SK-N-SH (cell line): ENCODE results near the gene RAB7B. TPM values are rescaled to one million over a fixed set of nuclear protein-coding genes. Genes with fewer than 3 reads are reported as not detected.

Experiments used
- CTCF ChIA-PET: fragments of 300-600, 350-600 bp; formaldehyde crosslinking; extraction: SDS; loops from one replicate; lab custom pipeline; 2021; lab: Yijun Ruan, JAX
- POLR2A ChIA-PET: fragments of 350-600 bp; sonication (Branson Sonifier 250); formaldehyde crosslinking; extraction: SDS; loops from one replicate; lab custom pipeline; 2020; ENCODE audit warnings: antibody characterized with exemption, inconsistent platforms; lab: Yijun Ruan, JAX
- DNase-seq: peaks from one replicate; pipeline ENCODE4 v3.0.0; 2012
- H2AFZ ChIP-seq: fragments of 200-600 bp; sonication (generic); 2 replicates; pipeline ENCODE4 v1.8.1; 2016; ENCODE audit warnings: antibody characterized with exemption, mild to moderate bottlenecking, low read depth
- H3F3A ChIP-seq: fragments of 200-600 bp; sonication (generic); replicated peaks from 2 replicates; pipeline ENCODE3; 2016; ENCODE audit warnings: antibody characterized with exemption, mild to moderate bottlenecking; ENCODE audit not compliant: insufficient read depth
- H3K27ac ChIP-seq, 2 experiments: fragments of 200-500 bp in 1 of 2; fragments of 200-600 bp in 1 of 2; sonication (Bioruptor generic) in 1 of 2; sonication (generic), shearing (Covaris generic) in 1 of 2; 2 replicates each; pipeline versions ENCODE4 v1.5.1 to v1.6.1; 2014 to 2016; ENCODE audit warnings: low read depth in 2 of 2, inconsistent platforms in 1 of 2, low read length in 1 of 2, mild to moderate bottlenecking in 1 of 2, mixed read lengths in 1 of 2
- H3K27me3 ChIP-seq: fragments of 200-600 bp; sonication (generic), shearing (Covaris generic); 2 replicates; pipeline ENCODE4 v1.6.1; 2016; ENCODE audit warnings: mixed run types; ENCODE audit not compliant: insufficient read depth
- H3K36me3 ChIP-seq, 2 experiments: fragments of 200-500 bp in 1 of 2; fragments of 200-600 bp in 1 of 2; sonication (Bioruptor generic) in 1 of 2; sonication (generic) in 1 of 2; replicated peaks in 1 of 2; 2 replicates each; pipeline versions ENCODE3 to v1.5.1; 2014 to 2016; ENCODE audit warnings: low read length in 1 of 2, mild to moderate bottlenecking in 1 of 2; ENCODE audit not compliant: insufficient read depth in 2 of 2, control insufficient read depth in 1 of 2
- H3K4me1 ChIP-seq, 2 experiments: fragments of 200-500 bp in 1 of 2; fragments of 200-600 bp in 1 of 2; sonication (Bioruptor generic) in 1 of 2; sonication (generic), shearing (Covaris generic) in 1 of 2; 2 replicates each; pipeline versions ENCODE4 v1.5.1 to v1.6.1; 2014 to 2016; ENCODE audit warnings: low read depth in 1 of 2, low read length in 1 of 2, mixed run types in 1 of 2; ENCODE audit not compliant: insufficient read depth in 2 of 2, control insufficient read depth in 1 of 2
- H3K4me2 ChIP-seq: fragments of 200-600 bp; sonication (generic), shearing (Covaris generic); 2 replicates; pipeline ENCODE4 v1.6.1; 2017; ENCODE audit warnings: mixed run types
- H3K4me3 ChIP-seq, 2 experiments: fragments of 200-500 bp in 1 of 2; fragments of 200-600 bp in 1 of 2; sonication (Bioruptor generic) in 1 of 2; sonication (generic), shearing (Covaris generic) in 1 of 2; 2 replicates each; pipeline versions ENCODE4 v1.5.1 to v1.8.1; 2014 to 2016; ENCODE audit warnings: low read depth in 2 of 2, inconsistent platforms in 1 of 2, low read length in 1 of 2, mild to moderate bottlenecking in 1 of 2, mixed read lengths in 1 of 2, moderate library complexity in 1 of 2
- H3K79me2 ChIP-seq: fragments of 200-600 bp; sonication (generic); 2 replicates; pipeline ENCODE4 v1.8.1; 2017; ENCODE audit warnings: mild to moderate bottlenecking; ENCODE audit not compliant: insufficient read depth
- H3K9ac ChIP-seq: fragments of 200-600 bp; sonication (generic); 2 replicates; pipeline ENCODE4 v1.6.1; 2017; ENCODE audit warnings: mixed run types
- H3K9me2 ChIP-seq: fragments of 200-600 bp; sonication (generic); 2 replicates; pipeline ENCODE4 v1.6.1; 2017; ENCODE audit warnings: mixed run types
- H3K9me3 ChIP-seq: fragments of 200-600 bp; sonication (generic); 2 replicates; pipeline ENCODE4 v1.6.1; 2017; ENCODE audit warnings: mixed run types, mild to moderate bottlenecking, moderate library complexity
- H4K20me1 ChIP-seq: fragments of 200-600 bp; sonication (generic); 2 replicates; pipeline ENCODE4 v1.6.1; 2017; ENCODE audit warnings: mild to moderate bottlenecking, mixed run types; ENCODE audit not compliant: insufficient read depth
- CHD2 ChIP-seq: fragments of 150-350 bp; IDR thresholded peaks from 2 replicates; pipeline ENCODE4 v1.6.1; 2018; ENCODE audit warnings: low read length; ENCODE audit not compliant: partially characterized antibody
- FOSL2 ChIP-seq: IDR thresholded peaks from 2 replicates; pipeline ENCODE4 v1.4.0; 2012; ENCODE audit warnings: low read depth, mild to moderate bottlenecking, moderate library complexity, borderline replicate concordance
- FOXM1 ChIP-seq: IDR thresholded peaks from 2 replicates; pipeline ENCODE4 v1.4.0; 2012; ENCODE audit warnings: low read depth, mild to moderate bottlenecking
- GABPA ChIP-seq: IDR thresholded peaks from 2 replicates; pipeline ENCODE4 v1.4.0; 2012; ENCODE audit warnings: low read depth, mild to moderate bottlenecking
- JUND ChIP-seq: IDR thresholded peaks from 2 replicates; pipeline ENCODE4 v1.4.0; 2012
- NRF1 ChIP-seq: IDR thresholded peaks from 2 replicates; pipeline ENCODE4 v1.6.1; 2012; ENCODE audit warnings: low read depth, mild to moderate bottlenecking, low read length
- RXRA ChIP-seq: IDR thresholded peaks from 2 replicates; pipeline ENCODE4 v1.4.0; 2012; ENCODE audit warnings: low read depth, mild to moderate bottlenecking, borderline replicate concordance
- SMC3 ChIP-seq: IDR thresholded peaks from 2 replicates; pipeline ENCODE4 v1.6.1; 2012; ENCODE audit warnings: low read depth, low read length, improper control_type of control experiment
- TAF1 ChIP-seq: IDR thresholded peaks from 2 replicates; pipeline ENCODE4 v1.6.1; 2012; ENCODE audit warnings: low read depth, mild to moderate bottlenecking, low read length, moderate library complexity, borderline replicate concordance
- WGBS: methylation state at CpG from one replicate; pipeline ENCODE4 v1.1.6; 2017; ENCODE audit warnings: low lambda C conversion rate; 5-methylcytosine and 5-hydroxymethylcytosine counted together
- polyA plus RNA-seq, 3 experiments: library from polyadenylated mRNA; depleted of rRNA; stranded (reverse); fragments of >200 nt; gene quantifications; 2 replicates each; pipeline ENCODE4 v1.2.3, GENCODE V29; 2012
- TF ChIP-seq, protein P1 (sequence below): IDR thresholded peaks from 2 replicates; pipeline ENCODE4 v1.4.0; 2012; ENCODE audit warnings: low read depth
- TF ChIP-seq, protein P2 (sequence below): fragments of 150-350 bp; IDR thresholded peaks from 2 replicates; pipeline ENCODE4 v1.6.1; 2016; ENCODE audit warnings: mild to moderate bottlenecking, low read depth, low read length
- TF ChIP-seq, protein P3 (sequence below): IDR thresholded peaks from 2 replicates; pipeline ENCODE4 v1.4.0; 2012; ENCODE audit warnings: low read depth, borderline replicate concordance

RAB7B gene
- polyA plus RNA-seq, 1 of the 3 experiments (the other 2 are of a cell fraction), result 0.15 TPM

DNA sequence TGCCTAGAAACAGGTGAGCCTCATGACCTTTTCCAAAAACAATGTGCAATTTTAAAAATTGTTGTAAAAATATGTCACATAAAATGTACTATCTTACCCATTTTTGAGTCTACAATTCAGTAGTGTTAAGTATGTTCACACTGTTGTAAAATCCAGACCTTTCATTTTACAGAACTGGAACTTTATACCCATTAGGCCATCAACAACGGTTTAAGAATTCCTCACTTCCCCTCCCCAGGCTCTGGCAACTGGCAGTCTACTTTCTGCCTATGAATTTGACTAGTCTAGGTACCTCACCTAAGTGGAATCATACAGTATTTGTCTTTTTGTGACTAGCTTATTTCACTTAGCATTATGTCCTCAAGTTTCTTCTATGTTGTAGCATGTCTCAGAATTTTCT lies 11.9 kb upstream of the RAB7B start:
- H3K36me3 ChIP-seq, result no peaks in the 10 kb centered on the region
- H3K9me3 ChIP-seq, result no peaks in the 10 kb centered on the region
- DNase-seq, result no peak
- H3K27ac ChIP-seq, result no peak overlapping the region
- TF ChIP-seq, protein P1, sequence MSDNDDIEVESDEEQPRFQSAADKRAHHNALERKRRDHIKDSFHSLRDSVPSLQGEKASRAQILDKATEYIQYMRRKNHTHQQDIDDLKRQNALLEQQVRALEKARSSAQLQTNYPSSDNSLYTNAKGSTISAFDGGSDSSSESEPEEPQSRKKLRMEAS, result no peak
- TF ChIP-seq GABPA (no peak), JUND (no peak), SMC3 (no peak), NRF1 (no peak), RXRA (no peak)
- H3K4me3 ChIP-seq, result no peak overlapping the region
- H3K27me3 ChIP-seq, result peaks cover 14% of the 10 kb centered on the region; the same call in 1 of the 2 replicates
- H3K79me2 ChIP-seq, result no peaks in the 10 kb centered on the region
- H3K9ac ChIP-seq, result no peak overlapping the region
- no peaks in the 10 kb centered on the region for H4K20me1 ChIP-seq
- no peak overlapping the region for H2AFZ ChIP-seq
- no peaks in the 10 kb centered on the region for H3F3A ChIP-seq
- WGBS, result 30% methylated on average over 1 of the region's 1 CpG
- H3K4me1 ChIP-seq, result no peaks in the 10 kb centered on the region
- CTCF ChIA-PET, result interaction anchor here (0.8 to 2.4 kb wide), 4 partner anchors 15 to 96 kb away, joined by 3 to 8 read pairs (median 5); no protein-coding TSS in a partner anchor
- no peaks in the 10 kb centered on the region for H3K9me2 ChIP-seq
- H3K4me2 ChIP-seq, result no peak overlapping the region
- POLR2A ChIA-PET, result interaction anchor here (0.7 kb wide), 1 partner anchor 65 kb away, joined by 3 read pairs; no protein-coding TSS in a partner anchor

DNA sequence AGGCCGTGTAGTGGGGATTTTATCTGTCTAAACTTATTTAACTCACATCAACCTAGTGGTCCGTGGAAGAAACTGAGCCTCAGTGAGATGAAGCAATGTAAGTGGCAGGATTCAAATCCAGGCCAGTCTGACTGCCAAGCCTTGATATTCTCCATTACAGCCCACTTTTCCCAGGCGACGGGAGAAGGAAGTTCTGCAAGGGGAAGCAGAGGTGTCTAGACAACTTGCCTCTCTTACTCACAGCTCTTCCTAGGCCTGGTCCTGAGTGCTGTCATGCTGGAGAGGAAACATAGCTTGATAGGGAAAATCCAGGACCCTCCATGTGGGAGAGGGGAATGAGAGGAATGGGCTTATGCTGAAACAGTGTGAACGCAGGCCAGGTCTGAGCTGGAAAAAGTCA lies 11.4 kb upstream of the RAB7B start:
- Histone ChIP-seq H3K4me3 (no peak overlapping the region), H3K9me2 (no peaks in the 10 kb centered on the region), H3K9ac (no peak overlapping the region), H3K79me2 (no peaks in the 10 kb centered on the region), H3F3A (no peaks in the 10 kb centered on the region), H3K4me2 (no peak overlapping the region), H3K27ac (no peak overlapping the region), H2AFZ (no peak overlapping the region), H4K20me1 (no peaks in the 10 kb centered on the region), H3K4me1 (no peaks in the 10 kb centered on the region), H3K9me3 (no peaks in the 10 kb centered on the region), H3K27me3 (peaks cover 14% of the 10 kb centered on the region; the same call in 1 of the 2 replicates), H3K36me3 (no peaks in the 10 kb centered on the region)
- POLR2A ChIA-PET, result interaction anchor here (0.7 kb wide), 1 partner anchor 66 kb away, joined by 3 read pairs; no protein-coding TSS in a partner anchor
- CTCF ChIA-PET, result interaction anchor here (0.9 to 2.4 kb wide), 4 partner anchors 16 to 93 kb away, joined by 3 to 10 read pairs (median 6); no protein-coding TSS in a partner anchor
- TF ChIP-seq TAF1, result no peak
- no peak for TF ChIP-seq JUND
- TF ChIP-seq SMC3, result no peak
- TF ChIP-seq, protein P2, sequence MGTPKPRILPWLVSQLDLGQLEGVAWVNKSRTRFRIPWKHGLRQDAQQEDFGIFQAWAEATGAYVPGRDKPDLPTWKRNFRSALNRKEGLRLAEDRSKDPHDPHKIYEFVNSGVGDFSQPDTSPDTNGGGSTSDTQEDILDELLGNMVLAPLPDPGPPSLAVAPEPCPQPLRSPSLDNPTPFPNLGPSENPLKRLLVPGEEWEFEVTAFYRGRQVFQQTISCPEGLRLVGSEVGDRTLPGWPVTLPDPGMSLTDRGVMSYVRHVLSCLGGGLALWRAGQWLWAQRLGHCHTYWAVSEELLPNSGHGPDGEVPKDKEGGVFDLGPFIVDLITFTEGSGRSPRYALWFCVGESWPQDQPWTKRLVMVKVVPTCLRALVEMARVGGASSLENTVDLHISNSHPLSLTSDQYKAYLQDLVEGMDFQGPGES, result no peak
- TF ChIP-seq, protein P1, result no peak
- no peak for TF ChIP-seq CHD2
- TF ChIP-seq FOXM1, result no peak
- TF ChIP-seq, protein P3, sequence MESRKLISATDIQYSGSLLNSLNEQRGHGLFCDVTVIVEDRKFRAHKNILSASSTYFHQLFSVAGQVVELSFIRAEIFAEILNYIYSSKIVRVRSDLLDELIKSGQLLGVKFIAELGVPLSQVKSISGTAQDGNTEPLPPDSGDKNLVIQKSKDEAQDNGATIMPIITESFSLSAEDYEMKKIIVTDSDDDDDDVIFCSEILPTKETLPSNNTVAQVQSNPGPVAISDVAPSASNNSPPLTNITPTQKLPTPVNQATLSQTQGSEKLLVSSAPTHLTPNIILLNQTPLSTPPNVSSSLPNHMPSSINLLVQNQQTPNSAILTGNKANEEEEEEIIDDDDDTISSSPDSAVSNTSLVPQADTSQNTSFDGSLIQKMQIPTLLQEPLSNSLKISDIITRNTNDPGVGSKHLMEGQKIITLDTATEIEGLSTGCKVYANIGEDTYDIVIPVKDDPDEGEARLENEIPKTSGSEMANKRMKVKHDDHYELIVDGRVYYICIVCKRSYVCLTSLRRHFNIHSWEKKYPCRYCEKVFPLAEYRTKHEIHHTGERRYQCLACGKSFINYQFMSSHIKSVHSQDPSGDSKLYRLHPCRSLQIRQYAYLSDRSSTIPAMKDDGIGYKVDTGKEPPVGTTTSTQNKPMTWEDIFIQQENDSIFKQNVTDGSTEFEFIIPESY, result no peak
- no peak for TF ChIP-seq FOSL2
- no peak for DNase-seq
- 65% methylated on average over 5 of the region's 5 CpGs for WGBS
